A549 (cell line): Measurements from ENCODE around the gene SLC24A3. TPM values are rescaled to one million over a fixed set of nuclear protein-coding genes. Genes with fewer than 3 reads are reported as not detected.

Experiments
- ATAC-seq, 2 experiments: fragments of 200-7000 bp in 1 of 2; fragments of >200 bp in 1 of 2; cut with Nextera tagmentation in 1 of 2; cut with Tn5 transposase in 1 of 2; 3 replicates each; pipeline versions ENCODE4 v1.8.0 to v1.9.1; 2018 to 2020; ENCODE audit warnings: mild to moderate bottlenecking in 1 of 2, moderate library complexity in 1 of 2
- CTCF ChIA-PET: fragments of 300-600 bp; sonication (Branson Sonifier 250); formaldehyde crosslinking; extraction: SDS; loops from one replicate; lab custom pipeline; 2021; ENCODE audit warnings: antibody characterized with exemption, inconsistent platforms; lab: Yijun Ruan, JAX
- POLR2A ChIA-PET: fragments of 350-600 bp; formaldehyde crosslinking; extraction: SDS; loops from one replicate; lab custom pipeline; 2021; ENCODE audit warnings: antibody characterized with exemption, inconsistent platforms; lab: Yijun Ruan, JAX
- DNase-seq, 2 experiments: peaks; one replicate each; pipeline versions ENCODE4 v3.0.0 to v3.0.0-alpha.2; 2011 to 2016; ENCODE audit warnings: low read depth in 1 of 2, low spot score in 1 of 2
- FAIRE-seq: peaks from 2 replicates; lab custom pipeline; 2011; peaks lifted over from hg19 to GRCh38; lab: Jason Lieb, UNC
- H3K27ac ChIP-seq, 2 experiments: fragments of >200 bp; sonication (Bioruptor Twin); formaldehyde crosslinking; 3 replicates each; pipeline ENCODE4 v1.5.1; 2016 to 2017
- H3K4me1 ChIP-seq: fragments of >200 bp; sonication (Bioruptor Twin); formaldehyde crosslinking; 3 replicates; pipeline ENCODE4 v1.6.1; 2016
- H3K4me2 ChIP-seq: fragments of >200 bp; sonication (Bioruptor Twin); formaldehyde crosslinking; 3 replicates; pipeline ENCODE4 v1.6.1; 2016
- H3K4me3 ChIP-seq: fragments of >200 bp; sonication (Bioruptor Twin); formaldehyde crosslinking; 3 replicates; pipeline ENCODE4 v1.5.1; 2016
- H3K9me3 ChIP-seq: fragments of >200 bp; sonication (Bioruptor Twin); formaldehyde crosslinking; 3 replicates; pipeline ENCODE4 v1.6.1; 2016
- BHLHE40 ChIP-seq: IDR thresholded peaks from 2 replicates; pipeline ENCODE4 v1.6.1; 2012; ENCODE audit warnings: low read depth, low read length, inconsistent platforms
- CBX8 ChIP-seq: fragments of 200-600 bp; sonication (generic); IDR thresholded peaks from 2 replicates; pipeline ENCODE4 v1.6.1; 2016
- CEBPB ChIP-seq, 2 experiments: fragments of >200 bp in 1 of 2; sonication (Bioruptor Twin) in 1 of 2; formaldehyde crosslinking in 1 of 2; IDR thresholded peaks; 2 replicates each; pipeline ENCODE4 v1.6.1; 2012 to 2016
- CHD2 ChIP-seq: fragments of 150-350 bp; IDR thresholded peaks from 2 replicates; pipeline ENCODE4 v1.6.1; 2014; ENCODE audit warnings: low read length; ENCODE audit not compliant: partially characterized antibody
- CHD4 ChIP-seq: fragments of 200-600 bp; sonication (generic); IDR thresholded peaks from 2 replicates; pipeline ENCODE4 v1.6.1; 2016; ENCODE audit warnings: antibody characterized with exemption, mild to moderate bottlenecking, borderline replicate concordance
- ESRRA ChIP-seq: fragments of 150-350 bp; IDR thresholded peaks from 2 replicates; pipeline ENCODE4 v1.6.1; 2014; ENCODE audit warnings: mild to moderate bottlenecking, low read length, borderline replicate concordance
- FOSL2 ChIP-seq, 2 experiments: fragments of 450-650 bp in 1 of 2; fragments of >200 bp in 1 of 2; sonication (Bioruptor Twin) in 1 of 2; formaldehyde crosslinking; IDR thresholded peaks; 2 replicates each; pipeline versions ENCODE4 v1.5.0 to v1.6.1; 2016 to 2020; ENCODE audit warnings: mild to moderate bottlenecking in 1 of 2, moderate library complexity in 1 of 2
- GATA3 ChIP-seq: IDR thresholded peaks from 2 replicates; pipeline ENCODE4 v1.6.1; 2012; ENCODE audit warnings: borderline replicate concordance
- HOXB5 ChIP-seq: fragments of 250-450 bp; sonication (Bioruptor Pico); IDR thresholded peaks from 2 replicates; pipeline ENCODE4 v1.5.0; 2020; ENCODE audit warnings: mild to moderate bottlenecking, moderate library complexity
- KDM1A ChIP-seq: fragments of 200-600 bp; sonication (generic); IDR thresholded peaks from 2 replicates; pipeline ENCODE4 v1.6.1; 2016; ENCODE audit warnings: low read depth, mild to moderate bottlenecking
- MAFK ChIP-seq: fragments of 450-650 bp; IDR thresholded peaks from 2 replicates; pipeline ENCODE4 v1.6.1; 2014; ENCODE audit not compliant: partially characterized antibody
- MAZ ChIP-seq: fragments of 150-350 bp; IDR thresholded peaks from 2 replicates; pipeline ENCODE4 v1.6.1; 2014; ENCODE audit warnings: antibody characterized with exemption, low read depth, low read length, borderline replicate concordance
- NPAS2 ChIP-seq: fragments of 250-450 bp; sonication (Bioruptor Pico); IDR thresholded peaks from 2 replicates; pipeline ENCODE4 v1.8.0; 2022; ENCODE audit warnings: mild to moderate bottlenecking, moderate library complexity, borderline replicate concordance
- RNF2 ChIP-seq: fragments of 200-600 bp; sonication (generic); IDR thresholded peaks from 2 replicates; pipeline ENCODE4 v1.6.1; 2016; ENCODE audit warnings: low read depth, mild to moderate bottlenecking, antibody characterized with exemption, moderate library complexity, borderline replicate concordance
- TP53 ChIP-seq: fragments of 250-450 bp; sonication (Bioruptor Pico); IDR thresholded peaks from 2 replicates; pipeline ENCODE4 v1.5.0; 2021; ENCODE audit warnings: mild to moderate bottlenecking, moderate library complexity
- ZC3H11A ChIP-seq: fragments of 450-650 bp; IDR thresholded peaks from 2 replicates; pipeline ENCODE4 v1.6.1; 2014; ENCODE audit warnings: antibody characterized with exemption, mild to moderate bottlenecking
- ZSCAN20 ChIP-seq: fragments of 250-450 bp; sonication (Bioruptor Pico); IDR thresholded peaks from 2 replicates; pipeline ENCODE4 v1.8.0; 2022; ENCODE audit warnings: mild to moderate bottlenecking, moderate library complexity
- WGBS: methylation state at CpG from one replicate; pipeline ENCODE4 v1.1.6; 2017; ENCODE audit errors: missing lambda C conversion rate; 5-methylcytosine and 5-hydroxymethylcytosine counted together
- polyA plus RNA-seq, 4 experiments: library from polyadenylated mRNA; depleted of rRNA in 3 of 4; stranded (reverse); fragments of >200 nt; fragmentation: RNase III in 1 of 4; extraction: RNeasy Plus Mini Kit Qiagen cat#74134 plus additional on column Dnase treatment in 1 of 4; gene quantifications; 2 replicates in 3 of 4; 3 replicates in 1 of 4; pipeline ENCODE4 v1.2.3, GENCODE V29; 2011 to 2017
- TF ChIP-seq, protein P1 (sequence below): fragments of >200 bp; sonication (Bioruptor Twin); formaldehyde crosslinking; IDR thresholded peaks from 3 replicates; pipeline ENCODE4 v1.5.1; 2016
- TF ChIP-seq, protein P2 (sequence below): fragments of >200 bp; sonication (Bioruptor Twin); formaldehyde crosslinking; IDR thresholded peaks from 2 replicates; pipeline ENCODE4 v1.6.1; 2016

Gene SLC24A3
- polyA plus RNA-seq, 2 of the 4 experiments (the other 2 are of a cell fraction) = 0.08 TPM; not detected in 1

DNA sequence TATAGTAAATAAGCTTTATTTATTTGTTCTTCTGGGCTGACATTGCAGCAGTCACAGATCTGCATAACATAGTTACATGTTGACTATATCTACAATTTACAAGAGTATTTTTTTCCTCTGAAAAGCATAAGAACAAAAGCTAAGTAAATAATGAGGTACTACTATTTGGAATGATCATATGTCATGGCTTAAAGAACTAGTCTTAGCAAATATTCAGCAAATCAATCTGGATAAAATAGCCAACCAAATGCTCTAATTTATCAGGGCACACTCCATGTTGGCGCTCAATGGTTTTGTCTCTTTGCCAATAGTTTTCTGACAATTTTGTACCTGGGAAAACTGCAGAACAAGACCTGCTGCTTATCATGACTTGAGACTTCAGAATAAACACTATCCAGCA, 312.2 kb downstream of the SLC24A3 start (continued):
- TF ChIP-seq, protein P1, sequence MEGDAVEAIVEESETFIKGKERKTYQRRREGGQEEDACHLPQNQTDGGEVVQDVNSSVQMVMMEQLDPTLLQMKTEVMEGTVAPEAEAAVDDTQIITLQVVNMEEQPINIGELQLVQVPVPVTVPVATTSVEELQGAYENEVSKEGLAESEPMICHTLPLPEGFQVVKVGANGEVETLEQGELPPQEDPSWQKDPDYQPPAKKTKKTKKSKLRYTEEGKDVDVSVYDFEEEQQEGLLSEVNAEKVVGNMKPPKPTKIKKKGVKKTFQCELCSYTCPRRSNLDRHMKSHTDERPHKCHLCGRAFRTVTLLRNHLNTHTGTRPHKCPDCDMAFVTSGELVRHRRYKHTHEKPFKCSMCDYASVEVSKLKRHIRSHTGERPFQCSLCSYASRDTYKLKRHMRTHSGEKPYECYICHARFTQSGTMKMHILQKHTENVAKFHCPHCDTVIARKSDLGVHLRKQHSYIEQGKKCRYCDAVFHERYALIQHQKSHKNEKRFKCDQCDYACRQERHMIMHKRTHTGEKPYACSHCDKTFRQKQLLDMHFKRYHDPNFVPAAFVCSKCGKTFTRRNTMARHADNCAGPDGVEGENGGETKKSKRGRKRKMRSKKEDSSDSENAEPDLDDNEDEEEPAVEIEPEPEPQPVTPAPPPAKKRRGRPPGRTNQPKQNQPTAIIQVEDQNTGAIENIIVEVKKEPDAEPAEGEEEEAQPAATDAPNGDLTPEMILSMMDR = no peak
- no peak for TF ChIP-seq BHLHE40

DNA sequence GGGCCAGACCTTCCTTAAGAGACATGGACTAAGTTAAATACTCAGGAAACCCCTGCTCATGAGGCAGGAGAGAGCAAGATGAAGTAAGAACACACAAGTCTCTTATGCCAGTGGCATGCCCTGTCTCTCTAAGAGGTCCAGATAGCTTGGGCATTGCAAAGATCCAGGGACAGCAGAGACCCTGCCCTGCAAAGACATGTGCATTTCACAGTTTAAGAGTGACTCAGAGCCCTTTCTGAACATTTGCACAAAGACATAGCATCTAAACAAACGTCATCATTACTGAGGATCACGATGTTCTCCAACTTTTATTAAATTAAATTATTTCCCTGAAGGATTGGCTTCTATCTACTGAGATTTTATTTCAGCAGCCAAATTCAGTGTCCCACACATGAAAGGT, 315.1 kb downstream of the SLC24A3 start:
- no peak overlapping the region for H3K4me3 ChIP-seq
- ATAC-seq (no peak), FAIRE-seq (no peak), DNase-seq (no peak)
- TF ChIP-seq ZSCAN20 (CRISPR knock-in tag) = no peak
- TF ChIP-seq, protein P2, sequence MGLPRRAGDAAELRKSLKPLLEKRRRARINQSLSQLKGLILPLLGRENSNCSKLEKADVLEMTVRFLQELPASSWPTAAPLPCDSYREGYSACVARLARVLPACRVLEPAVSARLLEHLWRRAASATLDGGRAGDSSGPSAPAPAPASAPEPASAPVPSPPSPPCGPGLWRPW = no peak
- POLR2A ChIA-PET = no interaction called here
- H3K9me3 ChIP-seq = no peaks in the 10 kb centered on the region
- no peak overlapping the region for H3K4me2 ChIP-seq
- H3K4me1 ChIP-seq = no peaks in the 10 kb centered on the region
- 0% methylated on average over 2 of the region's 2 CpGs for WGBS
- H3K27ac ChIP-seq = no peak overlapping the region
- CTCF ChIA-PET = no interaction called here

DNA sequence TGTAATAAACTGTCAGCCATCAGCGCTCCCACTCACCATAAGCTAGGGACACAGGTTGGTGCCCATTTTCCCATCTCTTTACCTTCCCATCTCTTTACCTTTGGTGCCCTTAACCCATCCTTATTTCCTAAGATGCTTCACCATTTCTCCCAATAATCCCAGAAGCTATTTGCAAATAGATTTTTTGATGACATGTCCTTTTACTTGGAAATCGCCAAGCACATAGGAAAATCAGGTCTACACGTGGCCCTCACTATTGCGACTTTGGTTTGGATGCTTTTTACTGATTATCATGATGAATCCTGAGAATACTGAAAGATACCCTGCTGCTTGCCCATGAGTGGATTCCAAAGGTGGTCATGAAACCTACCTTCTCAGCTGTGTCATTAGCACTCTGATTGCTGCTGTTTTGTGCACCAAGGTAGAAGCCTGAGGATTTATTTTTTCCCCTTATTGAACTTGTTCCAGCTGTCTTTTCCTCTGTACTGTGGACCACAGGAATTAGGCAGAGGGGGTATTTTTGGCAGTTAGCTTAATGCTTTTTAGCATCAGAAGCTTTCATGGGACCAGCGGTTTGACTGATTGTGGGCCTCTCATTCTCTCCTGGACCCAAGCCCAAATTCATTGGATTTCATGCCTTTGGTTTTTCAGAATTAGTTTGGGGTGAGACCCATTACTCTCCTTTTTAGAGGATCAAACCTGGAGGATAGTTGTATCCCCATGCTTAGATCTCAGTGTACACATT, 316.0 kb downstream of the SLC24A3 start:
- Histone ChIP-seq H3K9me3 (no peaks in the 10 kb centered on the region), H3K4me3 (no peak overlapping the region), H3K4me1 (no peaks in the 10 kb centered on the region), H3K4me2 (no peak overlapping the region), H3K27ac (no peak overlapping the region)
- POLR2A ChIA-PET = no interaction called here
- FAIRE-seq = peak; percentile 46
- DNase-seq = no peak
- no peak for ATAC-seq
- CTCF ChIA-PET = interaction anchor here (0.6 kb wide), 1 partner anchor 45 kb away, joined by 3 read pairs; no protein-coding TSS in a partner anchor
- no peak for TF ChIP-seq RNF2
- TF ChIP-seq CEBPB (IDR thresholded peaks at IDR 0.05) = no peak
- TF ChIP-seq ESRRA = no peak
- TF ChIP-seq ZC3H11A = no peak
- no peak for TF ChIP-seq FOSL2 (IDR thresholded peaks at IDR 0.05)
- no peak for TF ChIP-seq FOSL2 (CRISPR knock-in tag; IDR thresholded peaks at IDR 0.05)
- TF ChIP-seq HOXB5 (CRISPR knock-in tag) = no peak
- TF ChIP-seq MAZ = no peak
- TF ChIP-seq NPAS2 (CRISPR knock-in tag) = no peak
- no peak for TF ChIP-seq MAFK
- no peak for TF ChIP-seq CBX8
- WGBS = 14% methylated on average over 5 of the region's 5 CpGs

DNA sequence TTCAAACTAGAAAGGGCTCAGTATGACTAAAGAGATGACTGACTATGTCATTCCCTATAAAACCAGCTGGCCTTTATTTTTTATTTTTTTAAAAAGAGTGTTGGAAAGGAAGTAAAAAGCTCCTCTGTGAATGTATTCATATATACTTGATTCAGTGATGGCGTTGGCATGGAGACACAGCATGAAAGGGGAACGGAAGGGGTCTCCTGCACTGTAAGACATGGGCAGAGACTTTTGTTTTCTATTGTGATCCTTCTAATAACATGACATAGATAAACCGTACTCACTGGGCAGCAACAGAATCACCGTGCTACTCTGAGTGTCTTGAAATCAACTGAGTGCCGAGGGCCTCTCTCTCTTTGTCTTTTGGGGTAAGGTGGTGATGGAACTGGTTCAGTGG, 317.6 kb downstream of the SLC24A3 start:
- H3K4me1 ChIP-seq = no peaks in the 10 kb centered on the region
- no peak overlapping the region for H3K4me2 ChIP-seq
- TF ChIP-seq CHD2 (no peak), TP53 (CRISPR knock-in tag) (no peak), KDM1A (no peak), GATA3 (no peak), CHD4 (no peak)
- TF ChIP-seq, all 56 proteins: peak for 0
- FAIRE-seq (no peak), ATAC-seq (no peak), DNase-seq (no peak)
- no peak overlapping the region for H3K27ac ChIP-seq
- POLR2A ChIA-PET = no interaction called here
- H3K9me3 ChIP-seq = 0 out of 3 replicates have a peak, but pooled peaks cover 5% of the 10 kb centered on the region
- 19% methylated on average over 5 of the region's 5 CpGs for WGBS
- CTCF ChIA-PET = no interaction called here
- H3K4me3 ChIP-seq = no peak overlapping the region
